Measurements from ENCODE around the gene IRAK1.

DNA sequence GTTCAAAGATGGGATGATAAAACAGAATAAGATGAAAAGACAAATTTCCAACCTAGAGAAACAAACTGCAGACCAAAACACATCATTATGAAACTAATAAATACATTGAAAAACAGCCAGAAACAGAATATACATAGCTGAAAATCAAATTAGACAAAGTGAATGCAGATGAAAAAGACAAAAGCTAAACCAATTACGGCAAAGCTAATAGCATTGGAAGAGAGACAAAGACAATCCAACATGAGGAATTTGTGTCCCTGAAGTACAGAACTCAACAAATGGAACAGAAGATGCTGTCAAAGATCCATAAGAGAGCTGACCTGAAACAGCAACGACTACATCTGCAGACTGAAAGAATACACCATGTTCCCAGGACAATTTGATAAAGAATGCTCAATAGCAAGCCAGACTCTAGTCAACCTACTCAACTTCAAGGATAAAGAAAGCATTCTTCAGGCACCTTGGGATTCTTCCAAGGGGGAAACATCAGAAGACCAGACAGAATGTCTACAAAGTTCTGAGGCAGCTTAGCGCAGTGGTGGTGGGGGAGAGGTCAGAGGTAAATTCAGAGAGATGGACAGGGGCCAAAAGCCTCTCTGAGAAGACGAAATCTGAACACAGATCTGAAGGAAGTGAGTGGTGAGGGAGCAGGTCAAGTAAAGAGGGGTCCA lies 27.4 kb upstream of the IRAK1 start:
- TF ChIP-seq, protein P1, sequence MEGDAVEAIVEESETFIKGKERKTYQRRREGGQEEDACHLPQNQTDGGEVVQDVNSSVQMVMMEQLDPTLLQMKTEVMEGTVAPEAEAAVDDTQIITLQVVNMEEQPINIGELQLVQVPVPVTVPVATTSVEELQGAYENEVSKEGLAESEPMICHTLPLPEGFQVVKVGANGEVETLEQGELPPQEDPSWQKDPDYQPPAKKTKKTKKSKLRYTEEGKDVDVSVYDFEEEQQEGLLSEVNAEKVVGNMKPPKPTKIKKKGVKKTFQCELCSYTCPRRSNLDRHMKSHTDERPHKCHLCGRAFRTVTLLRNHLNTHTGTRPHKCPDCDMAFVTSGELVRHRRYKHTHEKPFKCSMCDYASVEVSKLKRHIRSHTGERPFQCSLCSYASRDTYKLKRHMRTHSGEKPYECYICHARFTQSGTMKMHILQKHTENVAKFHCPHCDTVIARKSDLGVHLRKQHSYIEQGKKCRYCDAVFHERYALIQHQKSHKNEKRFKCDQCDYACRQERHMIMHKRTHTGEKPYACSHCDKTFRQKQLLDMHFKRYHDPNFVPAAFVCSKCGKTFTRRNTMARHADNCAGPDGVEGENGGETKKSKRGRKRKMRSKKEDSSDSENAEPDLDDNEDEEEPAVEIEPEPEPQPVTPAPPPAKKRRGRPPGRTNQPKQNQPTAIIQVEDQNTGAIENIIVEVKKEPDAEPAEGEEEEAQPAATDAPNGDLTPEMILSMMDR (tag by site-specific recombination; IDR thresholded peaks at IDR 0.05), result no peak
- TF ChIP-seq ZNF704 (tag by site-specific recombination; IDR thresholded peaks at IDR 0.05) (no peak), ZNF777 (tag by site-specific recombination; IDR thresholded peaks at IDR 0.05; ENCODE audit: borderline replicate concordance) (no peak), ZNF16 (tag by site-specific recombination; IDR thresholded peaks at IDR 0.05; ENCODE audit: low read depth) (no peak), KLF7 (tag by site-specific recombination; IDR thresholded peaks at IDR 0.05; ENCODE audit: borderline replicate concordance) (no peak), ZBTB7A (tag by site-specific recombination; IDR thresholded peaks at IDR 0.05; ENCODE audit: low read depth) (no peak)
